RPMI7951 (cell line): ENCODE data around the gene DBR1. TPM values are rescaled to one million over a fixed set of nuclear protein-coding genes. Genes with fewer than 3 reads are reported as not detected.

Experiments
- DNase-seq: peaks from one replicate; pipeline ENCODE4 v3.0.0-alpha.2; 2012; ENCODE audit warnings: low read depth
- total RNA-seq: library from RNA; depleted of rRNA; stranded (reverse); fragments of >200 nt; shearing (Covaris generic); gene quantifications from 2 replicates; pipeline ENCODE4 v1.2.3, GENCODE V29; 2014; rRNA removed

Gene DBR1
- total RNA-seq, 1 experiment from 2014 or later: 22.9 TPM

- no peak for DNase-seq
Measured at GRCh38 chr3:138124188-138124587, 50.5 kb downstream of the DBR1 start.

GRCh38 chr3:138119423-138119766 is 55.3 kb downstream of the DBR1 start:
- DNase-seq: peak; percentile 19

- DNase-seq: peak; percentile 72
Measured at GRCh38 chr3:138118612-138119422, 55.9 kb downstream of the DBR1 start.

GRCh38 chr3:138114988-138115971 is 59.4 kb downstream of the DBR1 start, which contains the start of gene DZIP1L:
DZIP1L (minus strand) TSS chr3:138115608; CDS start chr3:138103971, 11,637 bp downstream.
- peak; percentile 82 for DNase-seq

GRCh38 chr3:138114431-138114918 is 60.2 kb downstream of the DBR1 start:
- DNase-seq: peak; percentile 44

- peak; percentile 33 for DNase-seq
Measured at GRCh38 chr3:138113326-138113725, 61.4 kb downstream of the DBR1 start.

- DNase-seq: peak; percentile 84
Measured at GRCh38 chr3:138112362-138112761, 62.4 kb downstream of the DBR1 start.

Other genes with a start within 250 kb of the DBR1 start
- not detected in 2 replicates for gene CLDN18, start 164.8 kb downstream of the DBR1 start, total RNA-seq
- 7.4 and 11.1 TPM in 2 replicates for gene DZIP1L, start 59.3 kb downstream of the DBR1 start, total RNA-seq
- gene A4GNT, start 42.5 kb downstream of the DBR1 start, total RNA-seq: not detected in 2 replicates
- gene ARMC8, start 12.4 kb upstream of the DBR1 start, total RNA-seq: 42.7 and 67.5 TPM in 2 replicates
- gene NME9, start 154.9 kb upstream of the DBR1 start, total RNA-seq: not detected in 2 replicates
- 23.5 and 29.6 TPM in 2 replicates for gene MRAS, start 173.7 kb upstream of the DBR1 start, total RNA-seq